Measurements from ENCODE around the gene MEP1B.

Gene MEP1B

GRCh38 chr18:32160547-32160946 lies 29.3 kb upstream of the MEP1B start:
- ATAC-seq (ENCODE audit: insufficient read depth, low read depth) = no peak
- H3K4me3 ChIP-seq (ENCODE audit: low read depth in 1 of 2, low read length in 2 of 2) = no peak overlapping the region

DNA sequence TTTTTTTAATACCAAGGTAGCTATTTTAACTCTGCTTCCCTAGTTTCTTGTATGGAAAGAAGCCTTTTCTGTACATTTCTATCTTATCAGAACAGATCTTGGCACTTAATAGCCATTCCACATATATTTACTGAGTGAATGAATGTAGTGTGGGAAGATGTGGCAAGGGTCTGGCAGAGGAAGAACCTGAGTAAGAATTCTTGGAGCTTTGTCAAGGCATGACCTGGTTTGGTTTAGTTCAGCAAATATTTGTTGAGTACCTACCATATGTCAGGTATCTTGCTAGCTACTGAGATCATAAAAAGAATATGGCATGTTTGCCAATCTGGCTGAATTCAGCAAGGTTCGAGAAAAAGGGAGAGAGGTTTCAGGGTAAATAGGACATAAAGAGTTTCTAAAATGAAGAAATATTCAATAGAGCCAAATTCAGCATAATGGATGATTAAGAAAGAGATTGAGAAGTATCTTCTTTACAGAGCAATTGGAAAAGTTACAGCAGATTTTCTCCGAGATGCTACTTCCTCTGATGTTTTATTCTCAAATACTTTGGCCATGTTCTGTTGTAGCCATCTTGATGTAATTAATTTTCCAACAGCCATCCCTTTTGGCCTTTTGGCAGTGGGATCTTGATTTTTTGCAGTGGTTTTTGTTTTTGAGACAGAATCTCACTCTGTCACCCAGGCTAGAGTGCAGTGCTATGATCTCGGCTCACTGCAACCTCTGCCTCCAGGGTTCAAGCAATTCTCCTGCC lies 21.7 kb upstream of the MEP1B start:
- Histone ChIP-seq H3K4me3 (ENCODE audit: low read depth in 1 of 2, low read length in 2 of 2) (no peak overlapping the region), H3K9me3 (ENCODE audit: insufficient read depth, low read length, severe bottlenecking) (no peaks in the 10 kb centered on the region), H3K4me1 (ENCODE audit: insufficient read depth, low read length) (no peaks in the 10 kb centered on the region), H3K27ac (ENCODE audit: low read length) (no peak overlapping the region), H3K79me2 (ENCODE audit: insufficient read depth, low read length) (no peaks in the 10 kb centered on the region), H4K20me1 (ENCODE audit: insufficient read depth, low read length) (no peaks in the 10 kb centered on the region), H3K4me2 (ENCODE audit: insufficient read depth, low read length) (no peak overlapping the region), H3K9ac (ENCODE audit: low read depth, low read length) (no peak overlapping the region), H3K27me3 (ENCODE audit: insufficient read depth, low read length, poor library complexity) (no peaks in the 10 kb centered on the region), H2AFZ (ENCODE audit: low read depth, low read length) (no peak overlapping the region), H3K36me3 (ENCODE audit: insufficient read depth, low read length) (no peaks in the 10 kb centered on the region)
- ATAC-seq (ENCODE audit: insufficient read depth, low read depth) (no peak), DNase-seq (no peak)
- TF ChIP-seq CTCF (IDR thresholded peaks at IDR 0.05; ENCODE audit: borderline replicate concordance, extremely low read depth, low read length, poor library complexity, severe bottlenecking) = no peak
- no peak for TF ChIP-seq EZH2 (IDR thresholded peaks at IDR 0.05; ENCODE audit: borderline replicate concordance, low read depth, low read length, severe bottlenecking)

More at GRCh38 chr18:32160547-32160946, 29.3 kb upstream of the MEP1B start:
- H3K27ac ChIP-seq (ENCODE audit: low read length) = no peak overlapping the region
- H3K4me1 ChIP-seq (ENCODE audit: insufficient read depth, low read length) = peaks cover 6% of the 10 kb centered on the region
- H2AFZ ChIP-seq (ENCODE audit: low read depth, low read length) = no peak overlapping the region
- TF ChIP-seq CTCF (IDR thresholded peaks at IDR 0.05; ENCODE audit: borderline replicate concordance, extremely low read depth, low read length, poor library complexity, severe bottlenecking) = no peak
- no peak for TF ChIP-seq EZH2 (IDR thresholded peaks at IDR 0.05; ENCODE audit: borderline replicate concordance, low read depth, low read length, severe bottlenecking)
- H3K36me3 ChIP-seq (ENCODE audit: insufficient read depth, low read length) = no peaks in the 10 kb centered on the region
- no peak overlapping the region for H3K4me2 ChIP-seq (ENCODE audit: insufficient read depth, low read length)
- no peak for DNase-seq
- H3K9ac ChIP-seq (ENCODE audit: low read depth, low read length) = no peak overlapping the region
- H3K9me3 ChIP-seq (ENCODE audit: insufficient read depth, low read length, severe bottlenecking) = no peaks in the 10 kb centered on the region
- peaks cover 8% of the 10 kb centered on the region for H3K27me3 ChIP-seq (ENCODE audit: insufficient read depth, low read length, poor library complexity)
- no peaks in the 10 kb centered on the region for H3K79me2 ChIP-seq (ENCODE audit: insufficient read depth, low read length)
- H4K20me1 ChIP-seq (ENCODE audit: insufficient read depth, low read length) = no peaks in the 10 kb centered on the region; the same call in 1 of the 2 replicates

DNA sequence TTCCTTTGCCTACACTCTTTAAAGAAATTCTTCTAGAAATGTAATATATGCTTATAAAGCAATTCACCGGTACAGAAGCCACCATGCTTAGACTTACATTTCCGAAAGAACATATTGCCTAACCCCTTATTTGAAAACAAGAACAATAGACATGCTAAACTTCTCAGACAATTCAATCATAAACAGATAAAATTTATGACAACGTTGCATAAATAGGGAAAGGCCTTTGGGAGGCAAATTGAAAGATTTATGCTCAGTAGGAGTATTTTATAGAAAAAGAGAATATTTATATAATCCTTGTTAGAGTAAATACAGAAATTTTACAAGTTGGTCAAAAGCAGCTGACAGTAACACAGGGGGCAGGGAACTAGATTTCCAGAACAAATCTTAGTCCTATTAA lies 16.2 kb upstream of the MEP1B start:
- Histone ChIP-seq H3K27ac (ENCODE audit: low read length) (no peak overlapping the region), H3K9ac (ENCODE audit: low read depth, low read length) (no peak overlapping the region), H3K4me3 (ENCODE audit: low read depth in 1 of 2, low read length in 2 of 2) (no peak overlapping the region), H3K79me2 (ENCODE audit: insufficient read depth, low read length) (no peaks in the 10 kb centered on the region), H4K20me1 (ENCODE audit: insufficient read depth, low read length) (no peaks in the 10 kb centered on the region), H3K4me2 (ENCODE audit: insufficient read depth, low read length) (no peak overlapping the region), H3K36me3 (ENCODE audit: insufficient read depth, low read length) (no peaks in the 10 kb centered on the region), H2AFZ (ENCODE audit: low read depth, low read length) (no peak overlapping the region), H3K4me1 (ENCODE audit: insufficient read depth, low read length) (no peaks in the 10 kb centered on the region), H3K27me3 (ENCODE audit: insufficient read depth, low read length, poor library complexity) (no peaks in the 10 kb centered on the region), H3K9me3 (ENCODE audit: insufficient read depth, low read length, severe bottlenecking) (no peaks in the 10 kb centered on the region)
- DNase-seq (no peak), ATAC-seq (ENCODE audit: insufficient read depth, low read depth) (no peak)
- TF ChIP-seq EZH2 (IDR thresholded peaks at IDR 0.05; ENCODE audit: borderline replicate concordance, low read depth, low read length, severe bottlenecking) (no peak), CTCF (IDR thresholded peaks at IDR 0.05; ENCODE audit: borderline replicate concordance, extremely low read depth, low read length, poor library complexity, severe bottlenecking) (no peak)

Data from DND-41 (cell line).